Epithelial cell of esophagus (primary cell): Measurements from ENCODE around the gene INS.

Source experiments
- DNase-seq: peaks from one replicate; pipeline ENCODE4 v3.0.0; 2010; ENCODE audit warnings: low read depth
- H3K4me3 ChIP-seq: 2 replicates; pipeline ENCODE4 v1.5.1; 2011; ENCODE audit warnings: mild to moderate bottlenecking, low read length, control low read depth
- TF ChIP-seq, protein P1 (sequence below): IDR thresholded peaks from 2 replicates; pipeline ENCODE4 v1.5.1; 2011; ENCODE audit warnings: low read depth, mild to moderate bottlenecking, low read length, control low read depth, inconsistent platforms; ENCODE audit not compliant: insufficient read depth; ENCODE audit errors: missing control alignments

INS gene

DNA sequence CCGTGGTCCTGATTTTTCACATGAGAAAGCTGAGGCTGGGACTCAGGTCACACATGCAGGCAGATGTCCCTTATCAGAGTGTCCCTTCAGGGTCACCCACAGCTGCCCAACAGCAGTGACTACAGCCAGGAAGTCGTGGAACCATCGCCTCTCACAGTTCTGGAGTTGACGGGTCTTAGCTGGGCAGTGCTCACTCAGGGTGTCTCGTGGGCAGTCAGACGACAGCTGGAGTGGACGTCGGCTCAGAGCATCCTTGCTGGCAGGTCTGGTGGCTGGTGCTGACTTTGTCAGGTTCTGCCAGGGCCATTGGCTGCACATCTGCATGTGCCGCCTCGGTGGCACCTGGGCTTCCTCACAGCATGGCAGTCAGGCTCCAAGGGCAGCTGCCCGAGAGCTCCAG, 46.2 kb upstream of the INS start:
- DNase-seq = no peak
- TF ChIP-seq, protein P1, sequence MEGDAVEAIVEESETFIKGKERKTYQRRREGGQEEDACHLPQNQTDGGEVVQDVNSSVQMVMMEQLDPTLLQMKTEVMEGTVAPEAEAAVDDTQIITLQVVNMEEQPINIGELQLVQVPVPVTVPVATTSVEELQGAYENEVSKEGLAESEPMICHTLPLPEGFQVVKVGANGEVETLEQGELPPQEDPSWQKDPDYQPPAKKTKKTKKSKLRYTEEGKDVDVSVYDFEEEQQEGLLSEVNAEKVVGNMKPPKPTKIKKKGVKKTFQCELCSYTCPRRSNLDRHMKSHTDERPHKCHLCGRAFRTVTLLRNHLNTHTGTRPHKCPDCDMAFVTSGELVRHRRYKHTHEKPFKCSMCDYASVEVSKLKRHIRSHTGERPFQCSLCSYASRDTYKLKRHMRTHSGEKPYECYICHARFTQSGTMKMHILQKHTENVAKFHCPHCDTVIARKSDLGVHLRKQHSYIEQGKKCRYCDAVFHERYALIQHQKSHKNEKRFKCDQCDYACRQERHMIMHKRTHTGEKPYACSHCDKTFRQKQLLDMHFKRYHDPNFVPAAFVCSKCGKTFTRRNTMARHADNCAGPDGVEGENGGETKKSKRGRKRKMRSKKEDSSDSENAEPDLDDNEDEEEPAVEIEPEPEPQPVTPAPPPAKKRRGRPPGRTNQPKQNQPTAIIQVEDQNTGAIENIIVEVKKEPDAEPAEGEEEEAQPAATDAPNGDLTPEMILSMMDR = no peak
- no peak overlapping the region for H3K4me3 ChIP-seq

DNA sequence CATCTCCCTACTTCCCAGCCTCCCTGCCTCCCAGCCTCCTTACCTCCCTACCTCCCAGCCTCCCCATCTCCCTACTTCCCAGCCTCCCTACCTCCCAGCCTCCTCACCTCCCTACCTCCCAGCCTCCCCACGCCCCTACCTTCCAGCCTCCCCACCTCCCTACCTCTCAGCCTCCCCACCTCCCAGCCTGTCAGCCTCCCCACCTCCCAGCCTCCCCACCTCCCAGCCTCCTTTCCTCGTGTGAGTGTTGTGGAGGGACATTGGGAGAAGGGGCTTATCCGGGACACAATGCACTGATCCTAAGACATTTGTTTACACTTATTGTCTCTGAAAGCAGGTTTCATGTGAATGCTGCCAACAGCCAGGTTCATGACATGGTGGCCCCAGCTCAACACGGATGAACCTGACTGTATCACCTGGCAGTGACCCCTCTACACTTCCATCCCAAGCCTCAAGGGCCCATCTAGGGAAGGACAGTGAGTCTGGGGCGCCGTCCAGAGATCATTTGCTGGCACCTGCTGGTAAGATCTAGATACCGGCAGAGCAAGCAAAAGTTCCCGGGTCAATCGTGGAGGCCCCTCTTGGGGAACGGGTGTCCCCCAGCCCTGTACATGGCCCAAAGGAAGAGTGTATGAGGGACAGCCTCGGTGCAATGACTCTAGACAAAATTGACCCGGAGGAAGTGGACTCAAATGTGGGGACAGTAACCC, 45.1 kb upstream of the INS start:
- TF ChIP-seq, protein P1 = no peak
- no peak for DNase-seq
- no peak overlapping the region for H3K4me3 ChIP-seq

DNA sequence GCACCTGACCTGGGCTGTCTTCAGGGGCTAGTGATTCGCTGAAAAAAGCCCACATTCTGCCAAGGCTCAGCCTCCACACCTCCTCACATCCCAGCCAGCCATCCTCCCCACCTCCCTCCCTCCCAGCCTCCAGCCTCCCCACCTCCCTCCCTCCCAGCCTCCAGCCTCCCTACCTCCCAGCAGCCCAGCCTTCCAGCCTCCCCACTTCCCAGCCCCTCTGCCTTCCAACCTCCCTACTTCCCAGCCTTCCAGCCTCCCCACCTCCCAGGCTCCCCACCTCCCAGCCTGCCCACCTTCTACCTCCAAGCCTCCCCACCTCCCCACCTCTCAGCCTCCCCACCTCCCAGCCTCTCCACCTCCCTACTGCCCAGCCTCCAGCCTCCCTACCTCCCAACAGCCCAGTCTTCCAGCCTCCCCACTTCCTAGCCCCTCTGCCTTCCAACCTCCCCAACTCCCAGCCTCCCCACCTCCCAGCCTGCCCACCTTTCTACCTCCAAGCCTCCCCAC, 44.3 kb upstream of the INS start:
- TF ChIP-seq, protein P1 = no peak
- DNase-seq = no peak
- no peak overlapping the region for H3K4me3 ChIP-seq

DNA sequence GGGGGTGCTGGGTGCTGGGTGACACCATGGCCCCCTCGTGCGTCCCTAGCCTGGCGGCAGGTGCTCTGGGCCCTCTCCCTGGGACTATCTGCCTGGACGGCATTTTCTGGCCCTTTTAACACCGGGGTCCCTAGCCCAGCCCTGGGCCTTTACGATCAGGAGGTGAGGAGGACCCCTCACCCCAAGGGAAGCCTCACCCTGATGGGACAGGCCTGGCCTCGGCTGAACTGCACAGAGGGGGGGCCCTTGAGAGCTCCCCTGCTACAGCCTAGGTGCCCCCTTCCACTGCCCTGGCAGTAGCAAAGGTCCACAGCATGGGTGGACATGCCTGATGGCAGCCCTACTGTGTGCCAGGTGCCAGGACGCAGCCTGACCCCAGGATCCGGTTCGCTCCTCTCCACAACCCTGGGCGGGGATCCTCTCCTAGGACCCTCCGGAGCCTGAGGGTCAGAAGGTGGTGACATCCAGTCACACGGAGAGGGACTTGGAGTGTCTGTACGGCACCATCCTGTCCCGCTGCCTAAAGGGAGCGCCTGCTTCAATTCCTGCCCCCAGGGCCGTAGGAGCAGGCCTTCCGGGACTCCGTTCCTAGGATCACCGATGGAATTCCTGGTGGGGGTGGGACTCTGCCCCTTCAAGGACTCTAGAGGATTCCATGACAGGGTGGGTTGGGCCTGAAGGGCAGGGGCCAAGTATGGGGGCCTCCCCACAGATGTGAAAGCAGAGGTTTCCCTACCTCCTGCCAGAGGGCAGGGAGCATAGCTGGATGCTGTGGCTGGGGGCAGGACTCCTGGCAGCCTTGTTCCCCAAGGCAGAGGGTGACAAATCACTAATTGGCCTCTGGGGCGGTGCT, 43.6 kb upstream of the INS start:
- H3K4me3 ChIP-seq = no peak overlapping the region
- TF ChIP-seq, protein P1 = no peak
- DNase-seq = no peak

DNA sequence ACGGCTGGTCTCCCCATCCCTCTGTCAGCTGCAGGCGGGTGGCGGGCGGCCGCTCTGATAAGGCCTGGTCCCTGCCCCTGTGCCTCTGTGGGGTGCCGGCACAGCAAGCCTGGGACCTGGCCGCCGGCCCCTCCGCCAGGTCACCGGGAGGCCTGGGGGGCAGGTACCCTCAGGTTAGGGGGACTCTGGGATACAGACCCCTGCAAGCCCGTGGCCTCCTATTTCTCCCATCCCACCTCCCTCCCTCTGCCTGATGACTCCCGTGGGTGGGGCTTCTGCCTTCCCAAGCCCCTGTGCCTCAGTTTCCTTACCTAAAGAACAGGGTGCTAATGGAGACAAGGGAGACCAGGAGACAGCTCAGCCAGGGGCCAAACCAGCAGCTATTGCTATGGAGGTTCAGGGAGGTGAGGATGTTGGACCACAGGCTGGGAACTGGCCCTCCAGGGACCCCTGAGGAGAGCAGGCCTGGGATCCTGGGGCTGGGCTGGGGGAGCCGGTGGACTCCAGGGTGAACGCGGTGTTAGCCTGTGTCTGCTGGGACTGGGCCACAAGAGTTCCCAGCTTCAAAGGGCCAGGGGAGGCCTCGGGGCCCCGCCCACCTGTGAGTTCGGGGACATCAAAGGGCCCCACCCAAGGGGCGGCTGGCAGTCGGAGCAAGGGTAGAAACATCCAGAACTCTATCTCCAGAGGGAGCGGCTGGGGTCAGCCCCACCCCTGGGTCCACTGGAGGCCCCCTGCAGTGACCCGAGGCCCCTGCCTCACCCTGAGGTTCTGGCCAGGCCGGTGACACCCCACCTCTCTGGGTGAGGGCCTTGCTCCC, 42.6 kb upstream of the INS start:
- DNase-seq = no peak
- H3K4me3 ChIP-seq = no peak overlapping the region
- TF ChIP-seq, protein P1 = no peak

DNA sequence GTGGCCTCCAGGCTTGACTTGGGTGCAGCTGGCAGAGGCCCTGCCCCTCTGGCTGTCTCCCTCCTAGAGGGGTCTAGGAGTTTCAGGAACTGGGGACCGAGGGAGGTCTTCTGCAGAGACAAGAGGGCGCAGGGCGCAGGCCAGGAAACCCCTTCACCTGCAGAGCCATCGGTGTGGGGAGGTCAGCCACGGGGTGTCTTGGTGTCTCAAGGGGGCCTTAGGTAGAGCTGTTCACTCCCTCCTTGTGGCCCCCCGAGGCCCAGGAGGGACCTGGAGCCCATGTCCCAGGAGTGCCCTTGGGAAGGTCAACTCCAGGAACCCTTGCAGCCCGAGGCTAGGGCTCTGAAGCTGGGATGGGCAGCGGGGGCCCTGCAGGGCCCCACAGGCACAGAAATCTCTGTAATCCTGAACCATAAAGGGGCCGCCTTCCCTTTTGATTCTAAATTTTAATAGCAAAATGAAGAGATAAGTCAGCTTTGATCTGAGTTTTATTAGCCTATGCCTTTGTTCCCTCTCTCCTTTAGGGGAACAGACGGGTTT, 42.0 kb upstream of the INS start:
- TF ChIP-seq, protein P1 = no peak
- no peak overlapping the region for H3K4me3 ChIP-seq
- no peak for DNase-seq
